ENCODE results near the gene MYH10.

The MYH10 gene

DNA sequence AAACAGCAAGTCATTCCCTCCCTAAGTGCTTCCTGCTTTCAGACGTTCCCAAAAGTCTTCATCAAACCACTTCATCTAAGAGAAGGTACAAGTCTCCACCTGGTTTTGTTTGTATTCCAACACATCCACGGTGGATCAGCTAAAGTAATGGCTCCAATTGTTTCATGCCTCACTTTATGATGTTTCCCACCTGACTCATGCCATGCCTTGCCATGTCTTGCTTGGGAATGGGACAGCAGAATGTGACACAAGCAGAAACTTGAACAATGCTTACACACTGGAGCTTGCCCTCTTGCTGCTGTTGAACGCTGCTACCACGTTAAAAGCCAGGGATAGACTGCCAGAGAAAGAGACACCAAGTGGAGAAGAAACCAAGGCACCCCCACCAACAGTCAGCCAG, 43.8 kb downstream of the MYH10 start:
- H3K36me3 ChIP-seq: peaks cover 63% of the 10 kb centered on the region
- no peaks in the 10 kb centered on the region for H3K27me3 ChIP-seq (ENCODE audit: insufficient read depth, low read depth, severe bottlenecking)
- H3K9me3 ChIP-seq (ENCODE audit: severe bottlenecking): no peaks in the 10 kb centered on the region
- no peak for TF ChIP-seq CTCF (IDR thresholded peaks at IDR 0.05; ENCODE audit: low read depth, low read length)
- H3K4me3 ChIP-seq (ENCODE audit: low read depth, low read length): no peak overlapping the region
- H3K27ac ChIP-seq: no peak overlapping the region
- DNase-seq: no peak

DNA sequence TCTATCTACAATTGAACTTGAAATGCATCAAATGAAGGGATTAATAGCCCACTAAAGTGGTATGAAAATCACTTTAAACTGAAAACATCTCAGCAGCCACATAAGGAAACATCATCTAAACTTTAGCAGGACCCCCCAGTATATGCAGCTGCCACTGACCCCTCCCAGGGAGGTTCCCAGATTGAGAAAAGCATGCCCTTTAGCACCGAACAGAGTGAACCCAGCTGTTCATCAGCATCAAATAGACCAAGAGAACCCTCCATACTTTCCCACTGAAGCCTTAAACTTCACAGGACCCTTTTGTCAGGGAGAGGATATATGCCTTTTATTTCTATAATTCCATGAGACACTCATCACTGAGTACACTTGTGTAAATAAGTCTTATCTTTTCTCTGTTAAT, 44.6 kb downstream of the MYH10 start:
- DNase-seq: no peak
- TF ChIP-seq CTCF (IDR thresholded peaks at IDR 0.05; ENCODE audit: low read depth, low read length): no peak
- Histone ChIP-seq H3K9me3 (ENCODE audit: severe bottlenecking) (no peaks in the 10 kb centered on the region), H3K36me3 (peaks cover 55% of the 10 kb centered on the region), H3K27ac (no peak overlapping the region), H3K27me3 (ENCODE audit: insufficient read depth, low read depth, severe bottlenecking) (no peaks in the 10 kb centered on the region), H3K4me3 (ENCODE audit: low read depth, low read length) (no peak overlapping the region)

DNA sequence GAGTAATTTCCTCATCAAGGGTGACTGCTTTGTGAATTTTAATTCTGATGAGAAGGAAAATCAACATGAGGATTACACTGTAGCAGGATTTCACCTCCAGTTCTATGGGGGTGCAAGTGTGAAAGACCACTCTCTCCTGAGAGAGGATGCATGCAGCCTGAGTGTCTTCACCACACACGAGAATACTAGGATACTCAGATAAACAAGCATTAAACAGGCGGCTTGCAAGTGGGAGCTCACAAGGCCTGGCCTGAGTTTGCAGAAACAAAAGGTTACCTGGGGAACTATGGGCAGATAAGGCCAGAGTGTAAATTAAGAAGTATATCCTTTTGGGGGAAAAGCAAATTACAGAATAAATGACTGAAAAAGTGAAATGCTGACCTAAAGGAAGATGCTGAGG, 46.6 kb downstream of the MYH10 start:
- no peaks in the 10 kb centered on the region for H3K27me3 ChIP-seq (ENCODE audit: insufficient read depth, low read depth, severe bottlenecking)
- TF ChIP-seq CTCF (IDR thresholded peaks at IDR 0.05; ENCODE audit: low read depth, low read length): no peak
- no peak overlapping the region for H3K27ac ChIP-seq
- no peak overlapping the region for H3K4me3 ChIP-seq (ENCODE audit: low read depth, low read length)
- H3K36me3 ChIP-seq: peaks cover 52% of the 10 kb centered on the region
- no peak for DNase-seq
- H3K9me3 ChIP-seq (ENCODE audit: severe bottlenecking): no peaks in the 10 kb centered on the region

DNA sequence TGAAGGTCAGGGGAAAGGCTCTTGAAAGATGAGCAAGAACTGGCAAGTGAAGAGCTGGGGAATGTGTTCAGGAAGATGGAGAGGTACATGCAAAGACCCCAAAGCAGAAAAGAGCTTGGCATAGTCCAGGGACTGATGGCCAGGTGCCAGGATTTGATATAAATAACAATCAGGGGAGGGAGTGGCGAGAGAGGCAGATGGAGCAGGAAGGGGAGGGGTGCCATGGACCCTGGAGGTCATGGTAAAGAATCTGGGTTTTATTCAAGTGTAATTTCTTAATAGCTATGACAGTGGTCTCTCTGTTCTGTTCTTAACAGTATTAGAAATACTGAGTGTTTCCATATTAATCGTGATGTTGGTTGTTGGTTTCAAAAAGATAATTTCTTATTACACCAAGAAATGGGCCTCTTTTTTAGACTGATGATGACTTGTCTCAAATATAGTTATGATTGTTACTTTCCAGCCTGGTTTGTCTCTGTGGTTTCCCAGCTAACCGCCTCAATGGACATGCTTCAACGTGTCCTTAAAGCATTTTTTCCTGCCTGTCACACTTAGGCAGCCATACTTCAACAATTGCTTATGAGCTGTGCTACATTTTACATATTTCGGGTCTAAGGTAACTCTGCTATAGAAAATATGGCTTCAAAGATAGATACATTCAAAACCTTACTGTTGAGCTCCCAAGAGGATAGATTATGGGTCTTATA, 49.4 kb downstream of the MYH10 start:
- no peak for TF ChIP-seq CTCF (IDR thresholded peaks at IDR 0.05; ENCODE audit: low read depth, low read length)
- Histone ChIP-seq H3K36me3 (peaks cover 35% of the 10 kb centered on the region), H3K9me3 (ENCODE audit: severe bottlenecking) (no peaks in the 10 kb centered on the region), H3K27me3 (ENCODE audit: insufficient read depth, low read depth, severe bottlenecking) (no peaks in the 10 kb centered on the region), H3K4me3 (ENCODE audit: low read depth, low read length) (no peak overlapping the region), H3K27ac (no peak overlapping the region)
- no peak for DNase-seq

DNA sequence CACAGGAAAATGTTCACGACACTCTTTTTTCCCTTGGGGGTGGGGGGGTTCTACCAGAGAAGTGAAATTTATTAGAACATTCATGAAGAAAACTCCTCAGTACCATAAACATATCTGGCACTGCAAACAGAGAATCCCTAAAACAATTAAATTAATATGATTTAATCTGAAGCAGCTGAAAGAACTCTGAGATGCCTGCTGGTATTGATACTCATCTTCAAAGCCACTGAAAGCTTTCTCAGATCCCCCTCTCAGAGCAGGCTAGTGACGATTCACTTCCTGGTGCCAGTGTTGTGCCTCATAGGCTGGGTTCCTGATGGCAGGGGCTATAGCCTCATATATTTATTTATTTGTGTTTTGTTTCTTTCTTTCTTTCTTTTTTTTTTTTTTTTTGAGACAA, 52.7 kb downstream of the MYH10 start:
- Histone ChIP-seq H3K27ac (no peak overlapping the region), H3K36me3 (peaks cover 56% of the 10 kb centered on the region), H3K4me3 (ENCODE audit: low read depth, low read length) (no peak overlapping the region), H3K27me3 (ENCODE audit: insufficient read depth, low read depth, severe bottlenecking) (no peaks in the 10 kb centered on the region), H3K9me3 (ENCODE audit: severe bottlenecking) (no peaks in the 10 kb centered on the region)
- no peak for DNase-seq
- TF ChIP-seq CTCF (IDR thresholded peaks at IDR 0.05; ENCODE audit: low read depth, low read length): no peak

Measured in WERI-Rb-1 (cell line).